Measurements from ENCODE around the gene USP20. TPM values are rescaled to one million over a fixed set of nuclear protein-coding genes. Genes with fewer than 3 reads are reported as not detected.

USP20 gene
- total RNA-seq, 1 donor from 2014 or later = 41.2 TPM

- no peak for TF ChIP-seq CTCF (IDR thresholded peaks at IDR 0.05; ENCODE audit: unreplicated experiment)
- Mint-ChIP-seq H3K4me1 (ENCODE audit: low read depth) (peaks cover 4% of the 10 kb centered on the region), H3K27me3 (peaks cover 17% of the 10 kb centered on the region), H3K9me3 (ENCODE audit: low read depth) (no peaks in the 10 kb centered on the region), H3K4me3 (ENCODE audit: low read depth) (no peak overlapping the region), H3K36me3 (ENCODE audit: insufficient read depth) (peaks cover 1% of the 10 kb centered on the region), H3K27ac (no peak overlapping the region)
- DNase-seq (ENCODE audit: low spot score, unreplicated experiment) = no peak
These were observed 36.3 kb upstream of the USP20 start for GRCh38 chr9:129798973-129799372.

DNA sequence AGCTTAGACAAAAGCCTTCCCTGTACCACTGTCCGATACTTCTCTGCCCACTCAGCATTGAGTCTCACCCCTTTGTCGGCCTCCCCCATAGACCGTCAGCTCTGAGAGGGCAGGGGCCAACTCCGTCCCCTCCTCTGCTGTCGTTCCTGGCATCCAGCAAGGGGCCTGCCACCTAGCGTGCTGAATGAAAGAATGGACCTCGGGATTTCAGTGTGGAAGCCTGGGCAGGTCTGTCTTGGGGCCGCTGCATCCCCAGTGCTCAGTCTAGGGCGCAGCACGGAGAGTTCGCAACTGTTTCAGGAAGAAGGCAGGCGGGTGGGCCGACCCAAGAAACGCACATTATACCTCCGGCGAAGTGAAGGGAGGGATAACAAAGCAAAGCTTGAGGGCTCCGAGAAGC is 33.8 kb upstream of the USP20 start:
- no peak overlapping the region for H3K4me3 Mint-ChIP-seq (ENCODE audit: low read depth)
- no peaks in the 10 kb centered on the region for H3K27me3 Mint-ChIP-seq
- H3K9me3 Mint-ChIP-seq (ENCODE audit: low read depth) = no peaks in the 10 kb centered on the region
- no peak for DNase-seq (ENCODE audit: low spot score, unreplicated experiment)
- no peak overlapping the region for H3K27ac Mint-ChIP-seq
- no peak for TF ChIP-seq CTCF (IDR thresholded peaks at IDR 0.05; ENCODE audit: unreplicated experiment)
- peaks cover 8% of the 10 kb centered on the region for H3K4me1 Mint-ChIP-seq (ENCODE audit: low read depth)
- peaks cover 7% of the 10 kb centered on the region for H3K36me3 Mint-ChIP-seq (ENCODE audit: insufficient read depth)

GRCh38 chr9:129802833-129803675 is 32.2 kb upstream of the USP20 start, which contains the start of gene TOR1B:
TOR1B (plus strand) TSS chr9:129803184; CDS start chr9:129803213, 29 bp downstream.
- peak; percentile 88 for DNase-seq (ENCODE audit: low spot score, unreplicated experiment)
- Mint-ChIP-seq H3K27me3 (no peaks in the 10 kb centered on the region), H3K36me3 (ENCODE audit: insufficient read depth) (peaks cover 12% of the 10 kb centered on the region), H3K27ac (peak within 1 kb of the TSS; percentile 84), H3K4me1 (ENCODE audit: low read depth) (peaks cover 8% of the 10 kb centered on the region), H3K4me3 (ENCODE audit: low read depth) (peak within 1 kb of the TSS; percentile 79), H3K9me3 (ENCODE audit: low read depth) (no peaks in the 10 kb centered on the region)
- TF ChIP-seq CTCF (IDR thresholded peaks at IDR 0.05; ENCODE audit: unreplicated experiment) = no peak

DNA sequence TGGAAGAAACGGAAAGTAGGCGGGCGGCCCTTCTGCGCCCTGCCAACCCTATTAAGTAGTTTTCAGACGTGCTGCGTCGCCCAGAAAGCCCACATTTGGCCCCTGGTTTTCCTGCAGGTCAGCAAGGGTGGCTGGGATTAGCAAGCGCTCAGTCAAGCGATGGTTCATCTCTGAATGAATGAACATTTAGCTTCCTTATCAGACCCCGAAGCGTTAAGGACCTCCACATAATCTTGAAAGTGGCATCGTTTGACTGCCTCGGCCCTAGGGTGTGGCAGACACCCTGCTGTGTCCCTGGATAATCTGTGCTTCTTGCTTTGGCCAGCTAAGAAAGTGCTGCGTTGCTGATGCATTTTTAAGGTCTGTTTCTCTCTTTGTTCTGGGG is 31.6 kb upstream of the USP20 start:
- Mint-ChIP-seq H3K4me1 (ENCODE audit: low read depth) (peaks cover 8% of the 10 kb centered on the region), H3K27me3 (no peaks in the 10 kb centered on the region), H3K27ac (peak overlapping the region; percentile 57), H3K36me3 (ENCODE audit: insufficient read depth) (peaks cover 13% of the 10 kb centered on the region), H3K4me3 (ENCODE audit: low read depth) (peak overlapping the region; percentile 79), H3K9me3 (ENCODE audit: low read depth) (no peaks in the 10 kb centered on the region)
- TF ChIP-seq CTCF (IDR thresholded peaks at IDR 0.05; ENCODE audit: unreplicated experiment) = no peak
- no peak for DNase-seq (ENCODE audit: low spot score, unreplicated experiment)

DNA sequence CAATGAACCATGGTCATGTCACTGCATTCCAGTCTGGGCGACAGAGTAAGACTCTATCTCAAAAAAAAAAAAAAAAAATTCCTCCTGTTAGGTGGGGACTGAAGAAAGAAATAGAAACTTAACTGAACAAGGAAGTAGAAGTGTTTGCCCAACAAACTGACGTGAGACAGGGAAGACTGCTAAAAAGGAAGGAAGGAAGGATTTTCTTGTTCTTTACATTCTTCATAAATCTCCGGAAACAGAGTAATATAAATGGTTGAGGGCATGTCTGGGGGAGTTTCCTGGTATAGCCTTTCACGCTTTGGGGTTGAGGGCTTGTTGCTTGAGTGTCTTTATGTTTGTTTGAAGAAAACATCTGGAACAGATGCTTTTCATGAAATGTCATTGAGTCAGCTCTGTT is 29.2 kb upstream of the USP20 start:
- Mint-ChIP-seq H3K27ac (no peak overlapping the region), H3K4me1 (ENCODE audit: low read depth) (peaks cover 8% of the 10 kb centered on the region), H3K36me3 (ENCODE audit: insufficient read depth) (peaks cover 14% of the 10 kb centered on the region), H3K4me3 (ENCODE audit: low read depth) (peak overlapping the region; percentile 5), H3K27me3 (no peaks in the 10 kb centered on the region), H3K9me3 (ENCODE audit: low read depth) (no peaks in the 10 kb centered on the region)
- no peak for TF ChIP-seq CTCF (IDR thresholded peaks at IDR 0.05; ENCODE audit: unreplicated experiment)
- DNase-seq (ENCODE audit: low spot score, unreplicated experiment) = no peak

Measured in progenitor cell of endocrine pancreas (in vitro differentiated cells).